Mesenchymal stem cell (in vitro differentiated cells and primary cell): ENCODE results near the gene TMEM97.
"Not testable (repeated sequence)": the region's sequence is repeated elsewhere in the genome, so short reads cannot be mapped to it uniquely, and the experiment has no call there.

Experiments
- DNase-seq: peaks from one replicate; pipeline ENCODE4 v3.0.0-alpha.2; 2013
- H2AFZ ChIP-seq: one replicate; pipeline ENCODE4 v1.6.1; 2013; ENCODE audit warnings: low read depth, mild to moderate bottlenecking, control low read depth, inconsistent platforms, low read length, moderate library complexity
- H2AK5ac ChIP-seq: 2 replicates; pipeline ENCODE4 v1.6.1; 2013; ENCODE audit warnings: low read length, moderate library complexity, mild to moderate bottlenecking, inconsistent platforms; ENCODE audit not compliant: severe bottlenecking
- H2BK120ac ChIP-seq: one replicate; pipeline ENCODE4 v1.6.1; 2013; ENCODE audit warnings: low read depth, mild to moderate bottlenecking, inconsistent platforms, low read length, moderate library complexity
- H2BK12ac ChIP-seq, 2 experiments: one replicate each; pipeline ENCODE4 v1.6.1; 2013; ENCODE audit warnings: inconsistent platforms in 2 of 2, low read length in 2 of 2, mild to moderate bottlenecking in 2 of 2, moderate library complexity in 2 of 2, control low read depth in 1 of 2
- H2BK15ac ChIP-seq: one replicate; pipeline ENCODE4 v1.6.1; 2013; ENCODE audit warnings: mild to moderate bottlenecking, low read depth, inconsistent platforms; ENCODE audit not compliant: poor library complexity, severe bottlenecking
- H2BK5ac ChIP-seq: 2 replicates; pipeline ENCODE4 v1.6.1; 2013; ENCODE audit warnings: low read depth, mild to moderate bottlenecking, low read length, control low read depth, inconsistent platforms; ENCODE audit not compliant: poor library complexity, severe bottlenecking
- H3K14ac ChIP-seq, 2 experiments: one replicate each; pipeline ENCODE4 v1.6.1; 2013; ENCODE audit warnings: inconsistent platforms in 2 of 2, low read length in 2 of 2, control low read depth in 1 of 2, mild to moderate bottlenecking in 1 of 2, moderate library complexity in 1 of 2
- H3K18ac ChIP-seq, 2 experiments: one replicate each; pipeline ENCODE4 v1.6.1; 2013; ENCODE audit warnings: inconsistent platforms in 2 of 2, low read length in 2 of 2, control low read depth in 1 of 2, low read depth in 1 of 2, mild to moderate bottlenecking in 1 of 2
- H3K23ac ChIP-seq, 2 experiments: one replicate each; pipeline ENCODE4 v1.6.1; 2013; ENCODE audit warnings: inconsistent platforms in 2 of 2, low read length in 2 of 2, mild to moderate bottlenecking in 2 of 2, moderate library complexity in 2 of 2, control low read depth in 1 of 2
- H3K27ac ChIP-seq: 2 replicates; pipeline ENCODE4 v1.5.1; 2013; ENCODE audit warnings: mild to moderate bottlenecking, moderate library complexity, low read length, control low read depth, inconsistent platforms; ENCODE audit not compliant: poor library complexity, severe bottlenecking
- H3K27me3 ChIP-seq, 2 experiments: 2 replicates each; pipeline versions ENCODE4 v1.6.1 to v1.7.0; 2013; ENCODE audit warnings: low read length in 2 of 2, mild to moderate bottlenecking in 2 of 2, moderate library complexity in 2 of 2, control low read depth in 1 of 2, inconsistent platforms in 1 of 2; ENCODE audit not compliant: control insufficient read depth in 1 of 2, insufficient read depth in 1 of 2
- H3K36me3 ChIP-seq, 2 experiments: 2 replicates each; pipeline versions ENCODE4 v1.6.1 to v1.7.0; 2013; ENCODE audit warnings: low read length in 2 of 2, control low read depth in 1 of 2, inconsistent platforms in 1 of 2, low read depth in 1 of 2, mild to moderate bottlenecking in 1 of 2; ENCODE audit not compliant: insufficient read depth in 2 of 2, control insufficient read depth in 1 of 2
- H3K4ac ChIP-seq, 2 experiments: one replicate each; pipeline ENCODE4 v1.6.1; 2013; ENCODE audit warnings: inconsistent platforms in 2 of 2, low read length in 2 of 2, mild to moderate bottlenecking in 2 of 2, moderate library complexity in 2 of 2, control low read depth in 1 of 2, low read depth in 1 of 2
- H3K4me1 ChIP-seq: 2 replicates; pipeline ENCODE4 v1.6.1; 2013; ENCODE audit warnings: low read depth, low read length, control low read depth; ENCODE audit not compliant: control insufficient read depth, insufficient read depth
- H3K4me2 ChIP-seq: 2 replicates; pipeline ENCODE4 v1.6.1; 2013; ENCODE audit warnings: low read length, mild to moderate bottlenecking, inconsistent platforms; ENCODE audit not compliant: poor library complexity, severe bottlenecking
- H3K4me3 ChIP-seq, 2 experiments: 2 replicates each; pipeline versions ENCODE4 v1.5.1 to v1.7.0; 2013; ENCODE audit warnings: low read length in 2 of 2, mild to moderate bottlenecking in 2 of 2, control low read depth in 1 of 2, low read depth in 1 of 2; ENCODE audit not compliant: insufficient read depth in 1 of 2
- H3K79me1 ChIP-seq: replicated peaks from 2 replicates; pipeline ENCODE4 v1.6.1; 2013; ENCODE audit warnings: mild to moderate bottlenecking, control low read depth, low read length, inconsistent platforms; ENCODE audit not compliant: poor library complexity, severe bottlenecking
- H3K9ac ChIP-seq: 2 replicates; pipeline ENCODE4 v1.7.0; 2013; ENCODE audit warnings: mild to moderate bottlenecking, low read length, moderate library complexity
- H3K9me3 ChIP-seq: 2 replicates; pipeline ENCODE4 v1.7.0; 2013; ENCODE audit warnings: mild to moderate bottlenecking, low read length; ENCODE audit not compliant: control insufficient read depth
- H4K8ac ChIP-seq: one replicate; pipeline ENCODE4 v1.6.1; 2013; ENCODE audit warnings: inconsistent platforms, mild to moderate bottlenecking, low read length, moderate library complexity
- H4K91ac ChIP-seq: one replicate; pipeline ENCODE4 v1.6.1; 2013; ENCODE audit warnings: mild to moderate bottlenecking, low read length, inconsistent platforms
- WGBS: methylation state at CpG from one replicate; pipeline ENCODE4 v1.1.7; 2013; ENCODE audit warnings: mixed read lengths; 5-methylcytosine and 5-hydroxymethylcytosine counted together

TMEM97 gene

DNA sequence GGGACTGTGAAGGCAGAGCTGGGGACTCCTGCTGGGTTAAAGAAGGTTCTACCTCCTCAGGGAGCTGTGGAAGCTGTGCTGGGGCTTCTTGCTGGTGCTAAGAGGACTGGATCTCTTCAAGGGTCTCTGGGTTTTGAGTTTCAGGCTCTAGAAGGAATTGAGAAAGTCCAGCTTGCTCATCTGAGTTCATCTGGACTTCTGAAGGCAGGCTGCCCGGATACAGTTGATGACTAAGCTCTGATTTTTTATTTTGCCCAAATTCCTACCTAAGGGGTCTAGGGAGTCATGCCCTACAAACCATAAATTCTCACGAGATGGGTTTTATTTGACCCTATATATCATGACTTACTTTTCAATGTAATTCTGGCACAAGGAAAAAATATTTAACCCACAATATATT lies 46.8 kb upstream of the TMEM97 start:
- Histone ChIP-seq H2AK5ac (no peak overlapping the region), H3K27me3 (peaks cover 16 to 34% of the 10 kb centered on the region in 2 experiments), H3K9ac (peak overlapping the region; percentile 38), H2BK5ac (no peak overlapping the region), H3K4me3 (no peak overlapping the region), H3K14ac (no peak overlapping the region), H2AFZ (no peak overlapping the region), H3K79me1 (no peaks in the 10 kb centered on the region), H3K18ac (no peak overlapping the region), H3K23ac (no peak overlapping the region), H3K27ac (no peak overlapping the region), H2BK12ac (no peak overlapping the region), H3K4me1 (no peaks in the 10 kb centered on the region), H3K4ac (no peak overlapping the region), H4K91ac (no peak overlapping the region), H4K8ac (no peak overlapping the region), H3K36me3 (no peaks in the 10 kb centered on the region), H3K9me3 (no peaks in the 10 kb centered on the region), H2BK120ac (no peak overlapping the region), H3K4me2 (no peak overlapping the region), H2BK15ac (no peak overlapping the region)
- WGBS = 78% methylated on average over 2 of the region's 2 CpGs
- no peak for DNase-seq

DNA sequence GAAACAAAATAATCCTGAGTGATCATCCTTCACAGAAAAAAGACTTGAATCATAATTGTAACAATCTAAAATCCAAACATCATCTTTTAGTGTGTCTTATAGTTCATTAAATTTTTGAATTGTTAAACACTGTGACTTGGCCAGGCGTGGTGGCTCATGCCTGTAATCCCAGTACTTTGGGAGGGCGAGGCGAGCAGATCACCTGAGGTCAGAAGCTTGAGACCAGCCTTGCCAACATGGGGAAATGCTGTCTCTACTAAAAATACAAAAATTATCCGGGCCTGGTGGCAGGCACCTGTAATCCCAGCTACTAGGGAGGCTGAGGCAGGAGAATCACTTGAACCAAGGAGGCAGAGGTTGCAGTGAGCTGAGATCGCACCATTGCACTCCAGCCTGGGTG lies 45.7 kb upstream of the TMEM97 start:
- H3K36me3 ChIP-seq, H3K79me1 ChIP-seq, H3K4me1 ChIP-seq, H2AK5ac ChIP-seq, H2BK120ac ChIP-seq, H2BK15ac ChIP-seq, H3K9ac ChIP-seq, H3K4me3 ChIP-seq, H3K27ac ChIP-seq, H3K23ac ChIP-seq, H2BK5ac ChIP-seq, DNase-seq, H4K91ac ChIP-seq, H3K4me2 ChIP-seq, H4K8ac ChIP-seq, H3K4ac ChIP-seq, H3K9me3 ChIP-seq, H3K14ac ChIP-seq, H2BK12ac ChIP-seq, H2AFZ ChIP-seq, H3K18ac ChIP-seq: not testable (repeated sequence)
- 98% methylated on average over 5 of the region's 5 CpGs for WGBS
- H3K27me3 ChIP-seq = peaks cover 16 to 34% of the 10 kb centered on the region in 2 experiments

DNA sequence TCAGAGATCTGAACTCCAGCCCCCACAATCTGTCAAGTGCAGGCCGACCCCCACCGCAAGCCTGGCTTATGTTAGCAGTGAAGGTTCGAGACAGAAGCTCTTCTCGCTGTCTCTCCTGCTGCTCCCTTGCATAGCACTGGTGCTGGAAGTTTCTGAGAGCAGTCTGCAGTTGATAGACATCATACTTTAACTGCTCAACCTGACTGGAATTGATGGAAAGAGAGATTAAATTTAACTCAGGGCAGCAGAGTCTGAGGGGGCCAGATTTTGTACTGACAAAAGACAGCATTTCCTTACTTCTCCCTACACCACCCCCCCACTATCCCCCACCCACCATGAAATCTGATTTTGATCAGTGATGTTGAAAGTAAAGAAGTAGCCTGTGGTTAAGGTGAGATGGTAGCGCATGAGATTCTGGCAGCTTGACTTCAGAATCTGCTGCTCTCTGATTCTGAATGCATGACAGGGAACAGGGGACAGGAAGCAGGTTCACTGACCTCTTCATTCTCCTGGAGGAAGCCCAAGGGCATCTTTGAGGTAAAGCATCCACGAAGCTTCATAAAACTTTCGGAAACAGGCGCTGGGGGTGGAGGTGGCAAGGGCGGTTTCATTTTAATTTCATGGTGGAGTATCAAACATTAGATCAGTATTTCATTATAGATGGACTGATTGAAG lies 44.3 kb upstream of the TMEM97 start:
- no peak overlapping the region for H3K27ac ChIP-seq
- H3K4me2 ChIP-seq = no peak overlapping the region
- DNase-seq = no peak
- no peak overlapping the region for H4K8ac ChIP-seq
- H3K27me3 ChIP-seq = peaks cover 16 to 34% of the 10 kb centered on the region in 2 experiments
- H3K36me3 ChIP-seq = no peaks in the 10 kb centered on the region
- no peak overlapping the region for H2AK5ac ChIP-seq
- H2BK5ac ChIP-seq = no peak overlapping the region
- no peaks in the 10 kb centered on the region for H3K79me1 ChIP-seq
- H2BK15ac ChIP-seq = no peak overlapping the region
- H3K18ac ChIP-seq = no peak overlapping the region
- no peak overlapping the region for H3K9ac ChIP-seq
- no peak overlapping the region for H3K4ac ChIP-seq
- WGBS = 95% methylated on average over 9 of the region's 9 CpGs
- H4K91ac ChIP-seq = no peak overlapping the region
- no peak overlapping the region for H2AFZ ChIP-seq
- peaks cover 5% of the 10 kb centered on the region for H3K4me1 ChIP-seq
- H3K23ac ChIP-seq = no peak overlapping the region
- H3K9me3 ChIP-seq = no peaks in the 10 kb centered on the region
- no peak overlapping the region for H2BK120ac ChIP-seq
- no peak overlapping the region for H3K14ac ChIP-seq
- peak overlapping the region in 1 of 2 experiments; percentile 34 for H2BK12ac ChIP-seq
- no peak overlapping the region for H3K4me3 ChIP-seq

DNA sequence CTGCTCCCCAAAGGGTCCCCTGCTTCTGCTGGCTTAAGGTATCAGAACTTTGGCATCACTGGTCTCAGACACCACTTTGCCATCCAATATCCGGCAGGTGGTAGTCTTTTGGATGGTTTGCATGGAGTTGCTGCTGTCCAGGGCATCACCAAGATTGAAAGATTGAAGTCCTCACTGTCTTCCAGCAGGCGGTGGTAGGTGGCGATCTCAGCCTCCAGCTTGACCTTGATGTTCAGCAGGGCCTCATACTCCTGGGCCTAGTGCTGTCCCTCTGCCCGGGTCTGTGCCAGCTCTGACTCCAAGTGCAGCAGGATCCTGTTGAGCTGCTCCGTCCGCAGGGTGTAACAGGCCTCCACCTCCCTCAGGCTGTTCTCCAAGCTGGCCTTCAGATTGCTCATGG lies 43.0 kb upstream of the TMEM97 start:
- peaks cover 6% of the 10 kb centered on the region for H3K4me1 ChIP-seq
- peak overlapping the region in 1 of 2 experiments; percentile 40 for H2BK12ac ChIP-seq
- no peak overlapping the region for H2BK120ac ChIP-seq
- no peak overlapping the region for H3K4me3 ChIP-seq
- no peak overlapping the region for H2BK5ac ChIP-seq
- no peak overlapping the region for H3K23ac ChIP-seq
- no peaks in the 10 kb centered on the region for H3K9me3 ChIP-seq
- no peak overlapping the region for H2AFZ ChIP-seq
- no peak overlapping the region for H4K91ac ChIP-seq
- H3K4me2 ChIP-seq = no peak overlapping the region
- no peak overlapping the region for H3K27ac ChIP-seq
- no peaks in the 10 kb centered on the region for H3K79me1 ChIP-seq
- H2AK5ac ChIP-seq = no peak overlapping the region
- no peak overlapping the region for H3K18ac ChIP-seq
- WGBS = 96% methylated on average over 6 of the region's 6 CpGs
- H4K8ac ChIP-seq = no peak overlapping the region
- peak overlapping the region in 1 of 2 experiments; percentile 4 for H3K4ac ChIP-seq
- DNase-seq = no peak
- H3K36me3 ChIP-seq = no peaks in the 10 kb centered on the region
- H3K14ac ChIP-seq = no peak overlapping the region
- H3K9ac ChIP-seq = no peak overlapping the region
- H2BK15ac ChIP-seq = no peak overlapping the region
- peaks cover 16 to 26% of the 10 kb centered on the region in 2 experiments for H3K27me3 ChIP-seq
